ENCODE results near the gene CRTC3. TPM values are rescaled to one million over a fixed set of nuclear protein-coding genes. Genes with fewer than 3 reads are reported as not detected.
A peak's percentile ranks its signal among the peaks of the same experiment; 100 is the strongest.
"Not testable (repeated sequence)": the region's sequence is repeated elsewhere in the genome, so short reads cannot be mapped to it uniquely, and the experiment has no call there.

The CRTC3 gene
- total RNA-seq, 1 experiment from 2014 or later = 5.3 TPM

DNA sequence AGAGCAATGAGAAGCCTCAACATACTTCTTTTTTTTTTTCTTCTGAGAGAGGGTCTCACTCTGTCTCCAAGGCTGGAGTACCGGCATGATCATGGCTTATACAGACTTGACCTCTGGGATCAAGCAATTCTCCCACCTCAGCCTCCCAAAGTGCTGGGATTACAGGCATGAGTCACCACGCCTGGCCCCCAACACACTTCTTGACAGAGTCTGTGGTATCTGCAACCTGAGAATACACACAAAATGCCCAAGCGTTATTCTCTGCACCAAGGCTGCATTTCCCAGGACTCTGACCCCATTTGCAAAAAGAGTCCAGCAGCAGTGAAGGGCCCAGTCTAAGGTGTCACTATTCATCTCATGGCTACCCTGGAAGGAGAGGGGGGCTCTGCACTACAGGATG lies 144.8 kb downstream of the CRTC3 start:
- DNase-seq (ENCODE audit: low read depth) = no peak
- in situ Hi-C loops (cut with HindIII; ENCODE audit: low pct_unique_long_range_greater_than_20kb, low sequenced_read_pairs) = no loop called here

DNA sequence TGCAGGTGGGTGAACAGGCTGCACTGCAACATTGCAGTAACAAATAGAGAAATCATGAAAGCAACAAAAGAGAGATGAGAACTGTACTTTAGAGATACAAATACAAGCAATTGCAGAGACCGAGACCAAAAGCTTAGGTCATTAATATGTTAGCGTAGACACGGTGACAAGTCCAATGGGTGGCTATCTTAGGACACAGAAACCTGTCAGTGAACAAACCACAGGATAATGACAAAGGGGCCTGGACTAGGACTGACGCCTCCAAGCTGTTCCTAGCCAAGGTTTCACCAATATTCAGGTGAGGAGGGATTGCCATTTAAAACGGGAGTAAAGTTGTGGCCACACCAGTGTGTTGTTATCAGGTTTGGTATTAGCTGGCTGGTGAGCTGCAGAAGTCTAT lies 145.7 kb downstream of the CRTC3 start:
- in situ Hi-C loops (cut with HindIII; ENCODE audit: low pct_unique_long_range_greater_than_20kb, low sequenced_read_pairs) = no loop called here
- DNase-seq (ENCODE audit: low read depth) = no peak

DNA sequence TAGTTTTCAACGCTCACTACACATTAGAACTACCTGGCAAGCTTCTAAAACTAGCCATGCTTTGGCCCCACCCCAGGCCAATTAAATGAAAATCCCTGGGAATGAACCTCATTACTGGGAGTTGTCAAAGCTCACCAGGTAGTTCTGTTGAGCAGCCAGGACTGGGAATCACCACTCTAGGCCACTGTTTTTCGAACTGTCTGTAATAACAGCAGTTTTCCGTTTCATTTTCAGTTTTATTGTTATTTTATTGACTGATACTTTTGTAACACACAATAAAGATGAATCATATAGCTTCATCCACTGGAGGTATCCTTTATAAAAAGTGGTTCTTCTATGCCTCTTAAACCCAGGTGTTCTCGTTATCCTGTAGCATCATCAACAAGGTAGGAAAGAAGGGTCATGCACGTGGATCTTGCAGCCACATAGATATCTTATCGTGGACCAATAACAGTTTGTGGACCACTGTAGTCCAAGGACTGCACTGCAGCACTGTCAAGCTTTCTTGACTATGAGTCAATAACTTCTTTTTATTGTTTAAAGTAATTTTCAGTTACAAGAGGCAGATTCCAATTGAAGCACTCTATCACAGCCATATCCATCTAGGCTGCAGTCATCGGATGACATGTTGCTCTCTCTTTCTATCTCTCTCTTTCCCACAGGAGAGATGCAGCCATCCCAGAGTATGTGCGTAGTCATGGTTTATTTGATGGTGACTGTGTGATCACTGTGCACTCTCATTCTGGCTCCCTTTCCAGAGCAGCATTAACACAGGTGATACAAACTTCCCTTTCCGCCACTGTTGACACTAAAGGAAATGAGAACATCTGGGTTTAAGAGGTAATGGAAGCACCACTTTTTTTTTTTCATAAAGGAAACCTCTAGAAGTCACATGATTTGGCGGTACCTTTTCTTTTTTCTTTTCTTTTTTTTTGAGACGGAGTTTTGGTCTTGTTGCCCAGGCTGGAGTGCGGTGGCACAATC lies 148.4 kb downstream of the CRTC3 start:
- no peak for DNase-seq (ENCODE audit: low read depth)
- in situ Hi-C loops (cut with HindIII; ENCODE audit: low pct_unique_long_range_greater_than_20kb, low sequenced_read_pairs) = no loop called here

DNA sequence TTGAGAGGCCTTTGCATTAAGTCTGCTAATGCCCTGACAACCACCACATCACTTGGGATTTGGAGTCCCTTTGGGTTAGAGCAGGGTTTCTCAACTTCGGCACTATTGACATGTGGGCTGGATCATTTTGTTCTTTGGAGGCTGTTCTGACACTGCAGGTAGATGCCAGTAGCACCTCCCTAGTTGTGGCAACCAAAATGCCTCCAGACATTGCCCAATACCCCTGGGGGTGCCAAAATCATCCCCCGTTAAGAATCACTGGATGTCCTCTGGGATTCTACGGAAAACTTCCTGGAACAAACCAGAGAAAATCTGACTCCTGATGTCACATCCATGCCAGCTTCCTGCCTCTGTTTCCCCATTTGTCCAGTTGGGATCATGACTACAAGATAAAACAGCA lies 150.2 kb downstream of the CRTC3 start:
- DNase-seq (ENCODE audit: low read depth) = no peak
- in situ Hi-C loops (cut with HindIII; ENCODE audit: low pct_unique_long_range_greater_than_20kb, low sequenced_read_pairs) = no loop called here

DNA sequence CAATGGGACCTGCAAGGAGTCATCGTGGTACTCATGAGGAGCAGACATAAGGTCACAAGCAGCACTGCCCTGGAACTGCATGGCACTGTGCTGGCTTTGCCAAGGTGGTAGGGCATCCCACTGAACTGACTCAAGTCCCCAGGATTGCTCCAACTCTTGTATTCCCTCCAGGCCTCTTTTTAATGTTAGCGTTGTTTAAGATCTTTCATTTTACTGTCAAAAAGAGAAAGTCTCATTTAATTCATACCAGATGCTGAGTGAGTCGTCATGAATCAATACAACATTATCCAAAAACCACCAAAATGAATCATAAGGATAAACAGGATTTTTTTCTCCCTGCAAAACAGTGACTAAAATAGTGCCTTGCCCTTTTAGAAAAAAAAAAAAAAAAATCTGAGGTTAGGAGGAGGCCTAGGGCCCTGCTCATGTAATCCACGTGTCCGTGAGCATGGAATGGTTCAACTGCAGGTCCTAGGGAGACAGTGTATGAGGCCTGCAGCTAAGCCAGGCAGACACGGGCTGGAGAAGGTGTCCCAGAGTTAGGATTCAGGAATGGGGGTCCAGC lies 150.7 kb downstream of the CRTC3 start:
- peak; percentile 54 for DNase-seq (ENCODE audit: low read depth)
- in situ Hi-C loops (cut with HindIII; ENCODE audit: low pct_unique_long_range_greater_than_20kb, low sequenced_read_pairs) = no loop called here

DNA sequence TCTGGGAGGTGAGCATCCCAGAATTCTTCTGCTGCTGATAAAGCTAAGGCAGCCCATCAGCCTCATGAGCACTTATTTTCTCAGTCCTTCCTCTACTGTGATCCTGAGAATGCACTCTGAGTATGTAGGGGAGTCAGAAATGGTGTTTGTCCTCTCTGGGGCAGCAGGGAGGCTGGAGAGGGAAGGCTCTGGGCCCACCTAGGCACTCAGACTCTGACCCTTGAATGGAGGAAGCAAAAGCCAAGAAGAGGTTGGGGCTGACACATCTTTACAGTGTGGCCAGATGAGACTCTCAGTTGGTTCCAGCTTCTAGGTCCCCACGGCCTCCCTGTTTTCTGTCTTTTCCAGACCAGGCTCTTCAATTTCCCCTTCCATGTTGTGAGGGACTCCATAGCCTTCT lies 151.3 kb downstream of the CRTC3 start:
- in situ Hi-C loops (cut with HindIII; ENCODE audit: low pct_unique_long_range_greater_than_20kb, low sequenced_read_pairs) = no loop called here
- no peak for DNase-seq (ENCODE audit: low read depth)

DNA sequence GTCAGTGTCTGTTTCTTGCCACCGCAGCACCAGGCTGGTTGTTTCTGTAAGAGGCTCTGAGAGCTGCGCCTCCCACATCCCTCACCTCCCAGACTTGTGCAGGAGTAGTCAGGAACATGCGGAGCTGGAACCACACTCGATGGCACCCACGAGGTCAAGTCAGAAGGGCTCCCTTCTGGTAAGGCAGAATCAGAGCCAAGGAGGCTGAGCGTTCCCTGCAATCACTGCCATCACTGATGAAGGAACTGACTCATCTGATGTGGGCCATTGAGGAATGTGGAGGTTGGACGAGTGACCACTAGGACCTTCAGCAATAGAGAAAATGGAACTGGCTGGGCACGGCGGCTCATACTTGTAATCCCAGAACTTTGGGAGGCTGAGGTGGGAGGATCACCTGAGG lies 151.8 kb downstream of the CRTC3 start:
- in situ Hi-C loops (cut with HindIII; ENCODE audit: low pct_unique_long_range_greater_than_20kb, low sequenced_read_pairs) = no loop called here

DNA sequence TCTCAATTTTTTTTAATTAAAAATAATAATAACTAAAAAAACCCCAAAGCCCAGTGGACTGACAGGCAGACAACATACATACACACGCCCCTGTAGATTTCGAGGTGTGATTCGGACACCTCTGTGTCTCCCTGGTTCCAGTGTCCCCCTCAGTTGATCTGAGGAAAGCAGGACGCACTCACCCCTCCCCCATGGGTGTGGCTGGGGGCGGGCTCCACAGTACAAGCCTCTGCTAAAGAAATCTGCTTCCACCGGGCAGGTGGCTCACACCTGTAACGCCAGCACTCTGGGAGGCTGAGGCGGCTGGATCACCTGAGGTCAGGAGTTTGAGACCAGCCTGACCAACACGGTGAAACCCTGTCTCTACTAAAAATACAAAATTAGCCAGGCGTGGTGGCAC lies 153.6 kb downstream of the CRTC3 start:
- DNase-seq (ENCODE audit: low read depth) = no peak
- in situ Hi-C loops (cut with HindIII; ENCODE audit: low pct_unique_long_range_greater_than_20kb, low sequenced_read_pairs) = no loop called here

More for the DNA sequence above, 151.8 kb downstream of the CRTC3 start:
- no peak for DNase-seq (ENCODE audit: low read depth)

DNA sequence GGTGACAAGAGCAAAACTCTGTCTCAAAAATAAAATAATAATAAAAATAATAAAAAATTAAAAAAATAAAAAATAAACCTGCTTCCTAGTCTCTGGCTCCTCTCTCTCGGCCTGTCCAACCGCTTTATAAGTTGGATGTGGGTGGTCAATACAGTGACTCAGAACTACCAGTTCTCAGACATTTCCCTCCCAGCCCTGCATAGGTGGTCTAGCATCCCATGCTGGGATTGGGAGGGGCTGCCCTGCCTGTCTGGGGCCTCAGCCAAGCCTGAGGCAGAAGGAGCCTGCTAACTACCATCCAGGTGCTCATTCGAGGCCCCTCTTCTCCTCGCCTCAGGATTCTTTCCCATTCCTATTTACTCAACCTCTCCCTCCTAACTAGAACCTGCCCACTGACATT lies 154.2 kb downstream of the CRTC3 start:
- in situ Hi-C loops (cut with HindIII; ENCODE audit: low pct_unique_long_range_greater_than_20kb, low sequenced_read_pairs) = no loop called here
- DNase-seq (ENCODE audit: low read depth) = no peak

DNA sequence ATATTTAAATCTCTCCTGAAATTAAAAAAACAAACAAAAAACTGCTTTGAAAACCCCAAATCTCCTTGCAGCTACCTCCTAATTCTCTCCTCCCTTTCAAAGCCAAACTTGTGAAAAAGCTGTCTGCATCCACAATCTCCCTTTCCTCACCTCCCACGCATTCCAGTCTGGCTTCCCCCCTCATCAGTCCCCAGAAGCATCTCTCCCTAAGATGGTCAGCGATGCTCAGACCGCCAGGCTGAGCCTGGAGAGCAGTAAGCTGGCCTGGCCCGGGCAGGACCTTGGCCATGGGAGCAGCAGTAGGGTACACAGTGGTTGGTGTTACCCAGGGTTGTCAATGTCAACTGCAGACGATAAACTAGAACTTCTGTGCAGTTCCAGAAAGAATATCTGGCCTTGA lies 154.6 kb downstream of the CRTC3 start:
- in situ Hi-C loops (cut with HindIII; ENCODE audit: low pct_unique_long_range_greater_than_20kb, low sequenced_read_pairs) = no loop called here
- no peak for DNase-seq (ENCODE audit: low read depth)

DNA sequence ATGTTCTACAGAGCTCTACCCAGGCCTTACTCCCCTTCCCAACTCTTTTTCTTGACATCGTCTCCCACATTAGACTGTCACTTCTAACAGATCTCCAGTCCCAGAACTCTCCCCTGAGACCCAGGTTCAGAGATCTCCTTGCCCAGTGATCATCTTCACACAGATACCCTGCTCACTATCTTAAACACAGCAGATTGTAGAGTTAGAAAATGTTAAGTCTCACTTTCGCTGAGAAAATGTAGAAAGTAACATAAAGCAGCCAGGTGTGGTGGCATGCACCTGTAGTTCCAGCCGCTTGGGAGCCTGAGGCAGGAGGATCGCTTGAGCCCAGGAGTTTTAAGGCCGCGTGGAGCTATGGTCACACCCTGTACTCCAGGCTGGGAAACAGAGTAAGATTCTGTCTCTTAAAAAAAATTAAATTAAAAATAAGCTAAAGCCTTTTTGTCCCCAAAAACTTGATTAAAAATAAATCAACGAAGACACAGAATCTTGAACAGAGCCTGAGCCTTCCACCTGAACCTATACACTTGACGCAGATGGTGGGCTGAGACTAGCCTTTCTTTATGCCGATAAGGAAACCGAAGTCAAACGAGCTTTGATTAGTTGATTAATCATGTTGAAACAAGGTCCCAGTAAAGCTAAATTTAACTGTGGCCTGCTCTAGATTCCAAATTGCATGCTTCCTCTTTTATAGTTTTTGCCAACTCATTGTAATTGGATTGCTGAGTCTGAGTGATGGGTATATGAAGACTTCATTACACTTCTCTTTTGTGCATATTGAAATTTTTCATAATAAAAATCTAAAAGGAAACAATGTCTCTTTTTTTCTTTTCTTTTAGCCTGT lies 156.1 kb downstream of the CRTC3 start:
- in situ Hi-C loops (cut with HindIII; ENCODE audit: low pct_unique_long_range_greater_than_20kb, low sequenced_read_pairs) = no loop called here
- DNase-seq (ENCODE audit: low read depth) = no peak

DNA sequence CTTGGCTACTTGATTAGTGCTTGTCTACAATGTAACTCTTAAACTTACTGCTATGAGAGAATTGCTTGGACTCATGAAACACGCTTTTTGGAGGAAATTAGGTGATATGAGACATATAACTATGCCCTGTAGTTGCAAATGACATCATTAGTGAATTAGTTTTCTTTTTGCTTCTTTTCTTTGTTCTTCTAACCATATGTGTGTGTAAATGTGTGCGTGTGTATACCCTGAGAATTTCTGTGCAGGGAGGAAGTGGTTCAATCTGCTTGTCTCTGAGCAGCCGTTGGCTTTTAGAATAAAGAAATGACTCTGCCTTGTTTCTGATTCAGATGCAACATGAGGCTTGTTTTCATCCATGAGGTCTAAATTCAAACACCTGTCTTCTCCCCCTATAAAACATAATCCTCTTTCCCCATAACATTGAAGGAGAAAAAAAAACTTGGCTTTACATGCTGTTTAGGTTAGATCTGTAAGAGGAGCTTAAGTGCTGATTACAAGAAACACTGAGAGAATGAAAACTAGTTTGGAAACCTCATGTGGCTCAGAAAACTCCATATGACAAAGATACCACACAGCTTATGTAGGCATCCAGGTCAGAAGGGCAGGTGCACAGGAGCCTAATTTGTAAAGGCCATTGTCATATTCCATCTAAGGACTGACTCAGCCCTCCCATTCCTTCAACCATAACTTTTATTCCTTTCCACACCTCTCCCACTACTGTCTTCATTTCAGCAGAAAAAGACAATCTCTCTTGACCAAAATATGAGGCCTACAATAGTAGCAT lies 156.9 kb downstream of the CRTC3 start:
- in situ Hi-C loops (cut with HindIII; ENCODE audit: low pct_unique_long_range_greater_than_20kb, low sequenced_read_pairs) = no loop called here
- no peak for DNase-seq (ENCODE audit: low read depth)

DNA sequence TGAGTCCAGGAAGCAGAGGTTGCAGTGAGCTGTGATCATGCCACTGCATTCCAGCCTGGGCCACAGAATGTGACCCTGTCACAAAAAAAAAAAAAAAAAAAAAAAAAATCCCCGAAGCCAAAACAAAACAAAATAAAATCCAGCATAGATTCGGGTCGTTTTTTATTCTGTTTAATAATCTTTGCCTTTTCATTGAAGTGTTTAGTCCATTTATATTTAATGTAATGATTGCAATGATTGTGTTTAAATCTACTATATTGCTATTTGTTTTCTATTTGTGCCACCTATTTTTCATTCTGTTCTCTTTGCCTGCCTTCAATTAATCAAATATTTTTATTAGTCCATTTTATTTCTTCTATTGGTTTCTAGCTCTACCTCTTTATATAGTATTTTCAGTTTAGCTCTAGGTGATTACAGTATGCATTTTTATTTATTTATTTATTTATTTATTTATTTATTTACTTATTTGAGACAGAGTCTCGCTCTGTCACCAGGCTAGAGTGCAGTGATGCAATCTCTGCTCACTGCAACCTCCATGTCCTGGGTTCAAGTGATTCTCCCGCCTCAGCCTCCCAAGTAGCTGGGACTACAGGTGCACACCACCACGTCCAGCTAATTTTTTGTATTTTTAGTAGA lies 159.7 kb downstream of the CRTC3 start:
- in situ Hi-C loops (cut with HindIII; ENCODE audit: low pct_unique_long_range_greater_than_20kb, low sequenced_read_pairs); DNase-seq (ENCODE audit: low read depth): not testable (repeated sequence)

DNA sequence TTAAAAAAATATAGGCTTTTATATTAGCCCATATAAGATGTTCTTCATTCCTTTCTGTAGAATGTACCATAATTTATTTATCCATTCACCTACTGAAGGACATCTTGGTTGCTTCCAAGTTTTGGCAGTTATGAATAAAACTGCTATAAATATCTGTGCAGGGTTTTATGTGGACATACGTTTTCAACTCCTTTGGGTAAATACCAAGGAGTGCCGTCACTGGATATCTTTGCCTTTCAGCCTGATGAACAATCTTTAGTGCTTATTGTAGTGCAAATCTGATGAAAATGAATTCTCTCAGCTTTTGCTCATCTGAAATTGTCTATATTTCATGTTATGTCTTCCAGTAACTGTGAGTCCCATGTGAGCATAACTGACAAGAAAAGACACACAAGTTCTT lies 160.9 kb downstream of the CRTC3 start:
- in situ Hi-C loops (cut with HindIII; ENCODE audit: low pct_unique_long_range_greater_than_20kb, low sequenced_read_pairs) = no loop called here
- no peak for DNase-seq (ENCODE audit: low read depth)

DNA sequence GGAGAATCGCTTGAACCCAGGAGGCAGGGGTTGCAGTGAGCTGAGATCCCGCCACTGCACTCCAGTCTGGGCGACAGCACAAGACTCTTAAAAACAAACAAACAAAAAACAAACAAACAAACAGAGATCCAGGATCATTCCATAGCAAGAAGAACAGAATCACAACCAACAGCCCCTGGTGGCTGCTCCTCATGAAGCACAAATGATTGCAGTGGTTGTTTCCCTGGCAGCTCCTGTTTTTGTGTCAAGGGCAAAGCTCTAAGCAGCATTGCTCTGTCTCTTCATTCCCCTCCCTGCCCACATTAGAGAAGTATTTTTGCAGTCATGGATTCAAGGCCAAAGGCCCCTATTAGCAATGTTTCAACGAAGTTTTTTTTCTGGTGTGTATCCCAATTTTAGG lies 161.6 kb downstream of the CRTC3 start:
- in situ Hi-C loops (cut with HindIII; ENCODE audit: low pct_unique_long_range_greater_than_20kb, low sequenced_read_pairs) = no loop called here
- no peak for DNase-seq (ENCODE audit: low read depth)

DNA sequence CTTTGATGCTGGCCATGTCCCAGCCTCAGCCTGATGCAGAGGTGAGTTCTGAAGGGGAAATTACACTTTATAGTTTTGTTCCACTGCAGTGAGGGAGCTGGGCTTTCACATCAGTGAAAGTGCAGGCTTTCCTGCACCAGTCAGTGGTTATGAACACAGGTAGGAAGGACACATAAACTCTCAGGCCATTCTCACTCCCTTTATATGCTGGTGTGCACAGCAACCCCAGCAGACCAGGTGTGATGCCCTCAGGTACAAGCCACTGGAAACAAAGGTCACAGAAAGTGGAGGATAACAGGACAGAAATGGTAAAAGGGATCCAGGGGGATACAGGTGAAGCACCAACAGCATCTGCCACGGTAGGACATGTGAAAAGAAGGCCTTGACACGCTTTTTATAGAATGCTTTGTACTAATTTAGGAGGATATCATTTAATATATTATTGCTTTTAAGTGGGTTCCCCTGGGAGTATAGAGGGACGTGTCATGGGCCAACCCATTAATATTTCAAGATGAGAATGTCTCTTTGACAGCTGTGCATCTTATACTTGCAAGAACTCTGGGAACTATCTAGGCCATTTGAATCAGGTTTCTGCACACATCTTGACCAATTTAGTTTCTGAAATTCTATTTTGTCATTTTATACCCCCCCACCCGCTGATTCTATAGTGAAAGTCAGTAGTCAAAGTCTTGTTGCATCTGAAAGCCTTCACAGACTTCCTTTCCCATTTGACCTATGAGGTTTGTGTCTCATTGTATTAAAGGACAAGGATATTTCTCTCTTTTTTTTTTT lies 162.5 kb downstream of the CRTC3 start:
- in situ Hi-C loops (cut with HindIII; ENCODE audit: low pct_unique_long_range_greater_than_20kb, low sequenced_read_pairs) = no loop called here
- DNase-seq (ENCODE audit: low read depth) = no peak
